Muscle of arm (tissue), 12 donors: ENCODE results near the gene RPL31. TPM values are rescaled to one million over a fixed set of nuclear protein-coding genes. Genes with fewer than 3 reads are reported as not detected.
A peak's percentile ranks its signal among the peaks of the same experiment; 100 is the strongest.
"Not testable (repeated sequence)": the region's sequence is repeated elsewhere in the genome, so short reads cannot be mapped to it uniquely, and the experiment has no call there.

ENCODE experiments used
- DNase-seq: peaks from one replicate; pipeline ENCODE4 v3.0.0-alpha.2; 2013
- polyA plus RNA-seq, 12 donors: library from polyadenylated mRNA; unstranded; fragments of 120-200 nt; gene quantifications; one replicate each; pipeline ENCODE4 v1.2.1, GENCODE V29; 2013; ENCODE audit not compliant: insufficient read length in 12 of 12

The RPL31 gene
- polyA plus RNA-seq, 12 donors: 2,083 to 3,992 (median 3,612) TPM; not detected in 1

- peak; percentile 44 for DNase-seq
These were observed 45.7 kb downstream of the RPL31 start for GRCh38 chr2:101047774-101048173.

GRCh38 chr2:101048756-101049155, 46.7 kb downstream of the RPL31 start:
- DNase-seq: no peak

GRCh38 chr2:101050886-101051285, 48.8 kb downstream of the RPL31 start:
- not testable (repeated sequence) for DNase-seq

GRCh38 chr2:101052147-101052546, 50.1 kb downstream of the RPL31 start:
- no peak for DNase-seq

- no peak for DNase-seq
These were observed 51.0 kb downstream of the RPL31 start for GRCh38 chr2:101053117-101053516.

Other genes with a start within 250 kb of the RPL31 start
- 10 to 100 TPM in 7 of 12 donors, 1 to 10 TPM in 4, not detected in 1; 8.8 to 24.4 (median 10.7) TPM for gene NPAS2, start 182.2 kb upstream of the RPL31 start, polyA plus RNA-seq
- gene TBC1D8, start 149.1 kb downstream of the RPL31 start, polyA plus RNA-seq: 10 to 100 TPM in 10 of 12 donors, 1 to 10 TPM in 1, not detected in 1; 9.0 to 30.2 (median 21.5) TPM